Measurements from ENCODE around the gene LRCH4. TPM values are rescaled to one million over a fixed set of nuclear protein-coding genes. Genes with fewer than 3 reads are reported as not detected.

Gene LRCH4
- total and polyA plus RNA-seq, 9 of the 15 experiments (the other 6 are each of a cell fraction or from before 2014, with no cell fraction given): 0.06 to 63.3 (median 15.0) TPM

GRCh38 chr7:100585511-100586265 is at the start of gene LRCH4 (continued):
- peak; percentile 57; the same call in 1 of the 2 replicates for TF ChIP-seq SNAPC5 (CRISPR knock-in tag; IDR thresholded peaks at IDR 0.05)
- TF ChIP-seq PTRF (tag; IDR thresholded peaks at IDR 0.05): no peak
- TF ChIP-seq ZNF695 (CRISPR knock-in tag; IDR thresholded peaks at IDR 0.05): 0 out of 2 replicates have a peak, but pooled peaks have one; percentile 24
- no peak for TF ChIP-seq GATAD2B (IDR thresholded peaks at IDR 0.05; ENCODE audit: borderline replicate concordance)
- no peak for TF ChIP-seq ARID3A (IDR thresholded peaks at IDR 0.05; ENCODE audit: borderline replicate concordance, low read depth, low read length)
- no peak for TF ChIP-seq ZFP30 (CRISPR knock-in tag; IDR thresholded peaks at IDR 0.05; ENCODE audit: borderline replicate concordance)
- no peak for TF ChIP-seq BCOR (IDR thresholded peaks at IDR 0.05)
- no peak for TF ChIP-seq SIRT6 (IDR thresholded peaks at IDR 0.05; ENCODE audit: low read depth, low read length)
- no peak for TF ChIP-seq ETV5 (CRISPR knock-in tag; IDR thresholded peaks at IDR 0.05; ENCODE audit: low read depth)
- no peak for TF ChIP-seq ZNF398 (CRISPR knock-in tag; IDR thresholded peaks at IDR 0.05)
- no peak for TF ChIP-seq ZBTB33 (CRISPR knock-in tag; IDR thresholded peaks at IDR 0.05)
- TF ChIP-seq SMARCA4 (IDR thresholded peaks at IDR 0.05): no peak
- no peak for TF ChIP-seq ESRRB (CRISPR knock-in tag; IDR thresholded peaks at IDR 0.05; ENCODE audit: borderline replicate concordance)
- peak; percentile 98 for TF ChIP-seq SP1 (CRISPR knock-in tag; IDR thresholded peaks at IDR 0.05)
- peak; percentile 90 for TF ChIP-seq CTBP1 (IDR thresholded peaks at IDR 0.05; ENCODE audit: borderline replicate concordance)
- no peak for TF ChIP-seq HINFP (tag; conservative IDR thresholded peaks at IDR 0.05; ENCODE audit: low read depth)
- TF ChIP-seq ZNF740 (CRISPR knock-in tag; IDR thresholded peaks at IDR 0.05): peak; percentile 96
- TF ChIP-seq ZNF740 (tag; IDR thresholded peaks at IDR 0.05): peak in 1 of 2 experiments; percentile 97; a peak in 2 of 4 replicates

Data from K562 (cell line).